GM21526 (cell line): Measurements from ENCODE around the gene AGPAT2.

Experiments used
- ATAC-seq: cut with Tn5 transposase; IDR thresholded peaks from one replicate; pipeline ENCODE4 v1.9.1; 2021; ENCODE audit warnings: moderate library complexity; ENCODE audit not compliant: unreplicated experiment, low FRiP score

The AGPAT2 gene

DNA sequence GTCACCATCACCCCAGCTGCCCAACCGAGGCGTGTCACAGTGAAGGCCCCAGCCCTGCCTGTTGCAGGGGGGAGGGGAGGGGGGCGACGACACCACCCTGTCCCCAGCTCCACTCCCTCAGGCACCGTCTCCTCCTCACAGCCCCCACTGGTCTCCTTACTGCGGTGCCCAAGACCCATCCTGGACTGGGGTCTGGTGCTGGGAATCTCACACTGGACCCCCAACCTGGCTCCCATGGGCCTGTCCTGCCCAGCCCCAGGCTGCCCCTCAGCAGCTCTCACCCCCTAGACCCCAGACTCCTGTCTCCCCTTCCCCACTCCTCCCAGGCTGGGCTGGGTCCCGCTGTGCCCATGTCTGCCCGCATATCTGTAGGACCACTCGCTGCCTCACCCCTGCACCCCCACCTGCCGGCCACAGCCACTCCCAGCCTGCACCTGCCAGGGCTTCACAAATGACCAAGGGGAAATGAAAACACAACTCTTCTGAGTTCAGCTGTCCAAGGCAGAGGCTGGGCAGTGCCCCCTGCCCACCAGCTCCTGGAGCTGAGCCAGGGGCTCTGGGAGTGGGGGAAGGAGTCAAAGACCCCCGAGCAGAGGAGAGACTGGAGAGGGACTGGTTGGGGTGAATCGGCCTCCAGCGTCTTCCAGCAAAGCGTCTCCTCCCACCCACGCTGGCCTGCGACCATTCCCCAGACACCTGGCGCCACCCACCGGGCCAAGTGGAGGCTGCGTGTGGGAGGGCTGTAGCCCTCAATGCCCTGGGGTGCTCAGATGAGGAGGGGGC, 57.2 kb downstream of the AGPAT2 start:
- ATAC-seq = no peak

DNA sequence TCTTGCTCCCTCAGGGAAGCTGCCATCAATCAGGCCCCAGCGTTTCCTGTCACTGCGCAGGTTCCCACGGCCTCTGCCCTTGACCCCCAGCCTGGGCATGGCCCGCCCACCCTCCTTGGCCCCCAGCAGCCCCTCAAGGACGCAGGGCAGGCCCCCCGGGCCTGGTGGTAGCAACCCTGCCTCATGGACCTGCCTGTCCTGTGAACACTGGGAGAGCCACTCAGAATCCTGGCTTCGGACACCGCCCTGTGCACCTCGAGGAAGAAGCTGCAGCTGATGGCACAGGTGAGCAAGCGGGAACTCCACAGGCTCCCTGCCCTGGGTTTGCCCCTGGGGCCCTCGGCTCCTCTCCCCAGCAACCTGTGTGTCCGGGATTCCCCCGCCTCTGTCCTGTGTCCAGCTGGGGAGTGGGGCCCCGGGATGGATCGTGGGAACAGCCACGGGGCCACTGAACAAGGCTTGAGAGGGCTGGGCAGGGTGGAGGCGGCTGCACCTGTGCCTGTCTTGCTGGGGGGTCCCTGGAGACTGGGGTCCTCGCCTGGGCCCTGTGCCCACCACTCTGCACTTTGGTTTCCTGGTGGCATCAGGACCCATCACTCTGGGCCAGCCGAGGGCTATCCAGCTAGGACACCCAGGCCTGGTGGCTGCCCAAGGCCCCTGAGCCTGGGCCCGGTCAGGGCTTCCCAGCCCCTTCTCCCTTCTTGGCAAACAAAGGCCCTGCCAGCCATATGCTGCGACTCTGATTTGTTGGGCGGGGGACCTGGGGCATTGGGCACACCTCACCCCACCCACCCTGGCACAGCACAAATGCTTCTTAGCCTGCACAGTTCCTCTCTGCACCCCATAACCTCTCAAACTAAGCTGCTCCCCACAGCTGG, 58.0 kb downstream of the AGPAT2 start:
- ATAC-seq = no peak

DNA sequence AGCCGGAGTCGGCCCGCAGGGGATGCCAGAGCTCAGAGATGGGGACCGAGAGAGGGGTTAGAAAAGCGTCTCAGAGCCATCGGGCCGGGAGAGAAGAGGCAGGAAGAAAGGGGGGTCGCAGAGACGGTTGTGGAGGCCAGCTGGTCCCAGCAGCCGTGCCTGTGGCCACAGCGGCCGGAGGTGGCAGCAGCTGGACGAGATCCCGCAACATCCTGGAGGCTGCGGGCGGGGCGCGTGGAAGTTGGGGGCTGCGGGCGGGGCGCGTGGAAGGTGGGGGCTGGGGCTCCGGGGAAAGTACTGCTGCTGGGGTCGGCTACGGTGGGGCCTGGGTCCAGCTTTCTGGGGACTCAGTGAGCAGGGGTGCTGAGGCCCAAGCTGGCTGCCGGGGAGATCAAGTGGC, 59.0 kb downstream of the AGPAT2 start:
- no peak for ATAC-seq

DNA sequence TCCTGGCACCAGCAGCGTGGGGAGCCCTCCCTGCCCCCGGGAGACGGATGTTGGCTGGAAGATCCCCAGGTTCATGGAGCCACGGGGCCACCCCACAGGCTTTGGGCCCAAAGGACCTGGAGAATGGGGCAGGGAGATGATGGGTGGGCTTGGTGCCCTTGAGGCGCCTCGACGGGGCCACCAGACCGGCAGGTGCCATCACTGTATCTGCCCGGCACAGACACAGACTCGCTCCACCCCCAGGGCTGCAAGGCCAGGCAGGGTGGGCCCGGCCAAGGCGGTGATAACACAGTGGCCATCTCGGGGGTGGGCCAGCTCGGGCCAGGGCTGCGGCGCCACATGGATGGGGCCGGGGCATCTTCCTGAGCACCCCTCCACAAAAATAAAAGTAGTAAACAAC, 59.6 kb downstream of the AGPAT2 start:
- ATAC-seq = no peak

GRCh38 chr9:136626740-136627642, 60.3 kb downstream of the AGPAT2 start:
- no peak for ATAC-seq

DNA sequence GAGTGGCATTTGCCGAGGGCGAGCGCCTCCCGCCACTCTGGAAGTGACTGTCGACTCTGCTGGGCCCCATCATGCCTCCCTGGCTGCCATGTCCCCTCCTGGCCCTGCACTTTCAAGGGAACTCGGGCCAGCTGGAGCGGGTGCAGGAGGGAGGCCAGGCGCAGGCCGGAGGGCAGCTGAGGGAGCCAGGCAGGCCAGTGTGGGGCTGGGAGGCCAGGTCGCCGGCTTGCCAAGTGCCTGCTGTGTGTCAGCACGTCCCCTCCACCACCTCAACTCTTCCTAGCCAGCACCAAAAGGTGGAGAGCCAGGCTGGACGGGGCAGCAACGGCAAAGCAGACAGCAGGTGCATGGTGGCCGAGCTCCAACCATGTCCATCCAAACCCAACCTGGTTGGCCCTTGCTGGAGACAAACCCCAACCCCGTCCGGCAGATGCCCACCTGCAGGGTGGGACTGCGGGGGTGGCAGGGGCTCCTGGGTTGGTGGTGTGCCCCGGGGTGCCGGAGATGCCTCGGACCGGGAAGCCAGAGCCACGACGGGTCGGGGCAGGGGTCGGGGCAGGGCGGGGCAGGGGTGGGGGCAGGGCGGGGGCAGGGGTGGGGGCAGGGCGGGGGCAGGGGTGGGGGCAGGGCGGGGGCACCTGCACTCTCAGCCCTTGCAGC, 61.1 kb downstream of the AGPAT2 start:
- no peak for ATAC-seq

- no peak for ATAC-seq
Measured at GRCh38 chr9:136625101-136626065, 61.9 kb downstream of the AGPAT2 start.

- ATAC-seq = no peak
Measured at GRCh38 chr9:136624184-136624951, 62.9 kb downstream of the AGPAT2 start.

- ATAC-seq = no peak
Measured at GRCh38 chr9:136623842-136624183, 63.4 kb downstream of the AGPAT2 start.
